Germinal center (tissue), 1 donor: Measurements from ENCODE around the gene NSD1.
"Not testable (repeated sequence)": the region's sequence is repeated elsewhere in the genome, so short reads cannot be mapped to it uniquely, and the experiment has no call there.

Source experiments
- DNase-seq: peaks from one replicate; pipeline ENCODE4 v3.0.0; 2012; ENCODE audit warnings: mixed read lengths, low spot score

Gene NSD1

DNA sequence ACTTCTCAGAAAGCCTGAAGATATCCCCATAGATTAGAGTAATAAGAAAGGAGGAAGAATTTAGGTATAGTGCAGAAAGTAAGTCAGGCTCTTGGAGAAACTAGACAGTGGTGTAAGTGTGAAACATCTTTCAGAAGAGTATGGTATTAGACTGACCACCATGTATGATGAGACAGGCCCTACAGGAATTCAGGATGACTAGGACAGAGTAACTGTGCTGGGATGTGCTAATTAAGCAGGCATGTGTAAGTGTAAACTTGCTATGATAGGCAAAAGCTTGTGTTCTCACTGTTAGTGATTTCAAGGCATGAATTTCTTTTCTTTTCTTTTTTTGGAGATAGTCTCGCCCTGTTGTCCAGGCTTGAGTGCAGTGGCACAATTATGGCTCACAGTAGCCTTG, 99.2 kb downstream of the NSD1 start:
- DNase-seq: no peak

DNA sequence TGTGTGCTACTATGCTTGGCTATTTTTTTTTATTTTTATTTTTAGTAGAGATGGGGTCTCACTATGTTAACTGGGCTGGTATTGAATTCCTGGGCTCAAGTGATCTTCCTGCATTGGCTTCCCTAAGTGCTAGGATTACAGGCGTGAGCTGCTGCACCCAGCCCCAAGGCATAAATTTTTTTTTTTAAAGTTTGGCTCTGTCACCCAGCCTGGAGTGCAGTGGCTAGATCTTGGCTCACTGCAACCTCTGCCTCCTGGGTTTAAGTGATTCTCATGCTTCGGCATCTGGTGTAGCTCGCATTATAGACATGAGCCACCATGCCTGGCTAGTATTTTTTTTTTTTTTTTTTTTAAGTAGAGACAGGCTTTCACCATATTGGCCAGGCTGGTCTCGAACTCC, 99.6 kb downstream of the NSD1 start:
- no peak for DNase-seq

DNA sequence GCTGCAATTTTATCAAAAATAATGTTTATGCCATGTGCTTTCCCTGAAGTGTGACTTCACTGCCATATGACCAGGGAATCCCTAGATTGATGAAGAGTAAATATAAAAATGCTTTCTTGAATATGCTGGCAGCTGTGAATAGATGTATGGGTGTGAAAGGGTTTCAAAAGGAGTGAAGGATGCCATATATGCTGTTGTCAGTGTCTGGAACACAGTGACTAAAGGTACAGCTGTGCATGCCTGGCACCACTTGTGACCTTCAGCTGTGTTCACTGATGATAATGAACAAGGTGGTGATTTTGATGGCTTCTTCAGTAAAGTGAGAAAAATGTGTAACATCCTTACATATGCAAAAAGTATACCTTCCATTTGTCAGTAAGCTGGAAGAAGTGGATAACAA, 100.2 kb downstream of the NSD1 start:
- DNase-seq: no peak

DNA sequence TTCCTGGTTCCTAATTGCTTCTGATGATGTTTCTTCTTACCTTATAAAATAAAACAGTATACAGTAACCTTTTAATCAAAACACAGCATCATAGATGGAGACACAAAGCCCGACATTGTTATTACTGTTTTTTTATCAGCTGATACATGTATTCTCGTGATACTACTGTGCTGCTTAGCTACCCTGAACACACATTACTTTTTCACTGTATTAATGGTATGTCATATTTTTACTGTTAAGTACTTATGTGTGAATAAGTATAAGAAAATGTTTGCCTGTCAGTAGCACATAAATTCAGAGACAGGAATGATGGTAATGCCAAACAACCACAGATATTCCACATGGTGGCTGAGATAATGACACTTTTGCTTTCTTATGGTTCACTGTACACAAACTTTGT, 101.3 kb downstream of the NSD1 start:
- no peak for DNase-seq

DNA sequence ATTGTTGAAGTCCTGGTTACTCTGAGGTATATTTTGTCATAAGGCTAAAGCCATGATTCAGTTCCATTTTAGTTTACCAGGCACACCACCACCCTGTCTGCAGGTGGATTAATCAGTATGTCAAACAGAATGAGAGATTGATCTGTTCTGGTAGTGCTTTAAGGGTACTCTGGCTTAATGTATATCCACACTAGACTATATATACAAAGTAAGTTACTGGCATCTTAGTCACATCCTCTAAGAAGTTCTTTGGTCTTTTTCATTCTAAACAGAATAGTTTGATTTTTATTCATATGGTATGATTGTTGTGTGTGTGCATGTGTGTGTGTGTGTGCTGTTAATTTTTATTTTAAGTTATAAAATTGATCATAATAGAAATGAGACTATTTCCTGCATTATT, 108.2 kb downstream of the NSD1 start:
- DNase-seq: no peak

DNA sequence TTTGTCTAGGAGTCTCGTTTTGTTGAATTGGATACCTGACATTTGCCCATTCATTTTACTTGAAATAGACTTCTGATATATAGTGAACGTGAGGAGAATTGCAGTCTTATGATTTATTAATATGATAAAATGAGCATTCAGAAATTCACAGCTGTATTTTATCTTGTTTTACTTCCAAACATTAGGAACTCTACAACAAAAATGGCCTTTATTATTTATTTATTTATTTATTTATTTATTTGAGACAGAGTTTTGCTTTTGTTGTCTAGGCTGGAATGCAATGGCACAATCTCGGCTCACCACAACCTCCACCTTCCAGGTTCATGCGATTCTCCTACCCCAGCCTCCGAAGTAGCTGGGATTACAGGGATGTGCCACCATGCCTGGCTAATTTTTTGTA, 108.7 kb downstream of the NSD1 start:
- DNase-seq: no peak

DNA sequence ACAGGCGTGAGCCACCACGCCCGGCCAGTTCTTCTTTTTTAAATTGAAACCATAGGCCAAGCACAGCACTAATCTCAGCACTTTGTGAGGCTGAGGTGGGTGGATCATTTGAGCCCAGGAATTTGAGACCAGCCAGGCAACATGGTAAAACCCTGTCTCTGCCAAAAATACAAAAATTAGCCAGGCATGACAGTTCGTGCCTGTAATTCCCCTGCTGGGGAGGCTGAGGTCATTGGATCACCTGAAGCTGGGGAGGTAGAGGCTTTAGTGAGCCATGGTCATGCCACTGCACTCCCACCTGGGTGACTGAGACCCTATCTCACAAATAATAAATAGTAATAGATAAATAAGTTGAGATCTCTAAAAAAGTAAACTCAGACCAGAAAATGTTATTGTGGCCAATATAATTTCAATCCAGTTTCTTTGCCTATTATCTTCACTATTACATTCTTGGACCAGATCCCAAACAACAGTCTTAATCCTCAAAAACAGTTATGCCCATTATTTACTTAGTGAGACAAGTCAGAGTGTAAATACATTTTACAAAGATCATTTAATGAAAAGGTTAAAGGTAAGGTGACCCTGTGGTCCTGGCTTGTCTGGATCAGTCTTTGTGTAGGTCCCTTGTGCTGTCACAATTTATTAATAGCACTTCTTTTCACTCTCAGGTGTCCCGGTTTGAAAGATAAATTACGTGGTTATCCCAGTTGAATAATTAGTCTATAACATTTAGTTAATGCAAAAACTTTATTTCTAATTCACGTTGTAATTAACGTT, 116.4 kb downstream of the NSD1 start:
- no peak for DNase-seq

DNA sequence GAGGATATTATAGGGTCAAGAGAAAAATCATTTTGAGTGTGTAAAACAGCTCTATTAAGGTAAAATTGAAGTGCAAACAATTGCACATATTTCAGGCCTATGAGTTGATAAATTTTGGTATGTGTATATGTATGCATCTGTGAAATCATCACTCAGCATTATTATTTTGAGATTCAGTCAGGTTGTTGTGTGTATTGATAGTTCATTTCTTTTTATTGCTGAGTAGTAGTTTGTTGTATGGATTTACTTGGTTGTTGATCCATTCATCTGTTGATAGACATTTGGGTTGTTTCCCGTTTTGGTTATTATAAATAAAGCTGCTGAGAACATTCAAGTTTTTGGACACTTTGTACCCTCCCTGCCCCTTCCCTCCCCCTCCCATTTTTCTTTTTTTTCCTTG, 119.7 kb downstream of the NSD1 start:
- no peak for DNase-seq

DNA sequence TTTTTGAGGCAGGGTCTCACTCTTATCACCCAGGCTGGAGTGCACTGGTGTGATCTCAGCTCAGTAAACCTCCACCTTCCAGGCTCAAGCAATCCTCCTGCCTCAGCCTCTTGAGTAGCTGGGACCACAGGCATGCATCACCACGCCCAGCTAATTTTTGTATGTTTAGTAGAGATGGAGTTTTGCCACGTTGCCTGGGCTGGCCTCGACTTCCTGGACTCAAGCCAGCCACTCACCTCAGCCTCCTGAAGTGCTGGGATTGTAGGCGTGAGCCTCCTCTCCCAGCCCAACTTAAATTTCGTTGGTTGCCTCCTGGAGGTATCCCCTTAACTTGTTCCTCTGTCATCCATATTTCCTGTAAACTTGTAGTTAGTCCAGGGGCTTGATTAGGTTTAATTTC, 122.7 kb downstream of the NSD1 start:
- no peak for DNase-seq

DNA sequence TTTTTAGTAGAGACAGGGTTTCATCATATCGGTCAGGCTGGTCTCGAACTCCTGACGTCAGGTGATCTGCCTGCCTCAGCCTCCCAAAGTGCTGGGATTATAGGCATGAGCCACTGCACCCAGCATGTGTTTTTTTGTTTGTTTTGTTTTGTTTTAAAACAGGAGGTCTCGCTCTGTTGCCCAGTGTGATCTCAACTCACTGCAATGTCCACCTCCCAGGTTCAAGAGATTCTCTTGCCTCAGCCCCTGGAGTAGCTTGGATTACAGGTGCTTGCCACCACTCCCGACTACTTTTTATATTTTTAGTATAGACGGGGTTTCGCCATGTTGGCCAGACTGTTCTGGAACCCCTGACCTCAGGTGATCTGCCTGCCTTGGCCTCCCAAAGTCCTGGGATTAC, 125.1 kb downstream of the NSD1 start:
- not testable (repeated sequence) for DNase-seq

DNA sequence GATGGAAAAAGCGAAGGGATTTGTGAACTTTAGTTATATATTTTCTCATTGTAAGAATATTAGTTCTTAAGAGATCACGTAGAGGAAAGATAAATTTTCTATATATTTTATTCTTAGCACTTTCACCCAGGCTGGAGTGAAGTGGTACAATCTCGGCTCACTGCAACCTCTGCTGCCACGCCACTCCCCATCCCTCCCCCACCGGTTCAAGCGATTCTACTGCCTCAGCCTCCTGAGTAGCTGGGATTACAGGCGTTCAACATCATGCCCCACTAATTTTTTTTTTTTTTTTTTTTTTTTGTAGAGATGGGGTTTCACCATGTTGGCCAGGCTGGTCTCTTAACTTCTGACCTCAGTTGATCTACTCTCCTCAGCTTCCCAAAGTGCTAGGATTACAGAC, 127.4 kb downstream of the NSD1 start:
- no peak for DNase-seq

DNA sequence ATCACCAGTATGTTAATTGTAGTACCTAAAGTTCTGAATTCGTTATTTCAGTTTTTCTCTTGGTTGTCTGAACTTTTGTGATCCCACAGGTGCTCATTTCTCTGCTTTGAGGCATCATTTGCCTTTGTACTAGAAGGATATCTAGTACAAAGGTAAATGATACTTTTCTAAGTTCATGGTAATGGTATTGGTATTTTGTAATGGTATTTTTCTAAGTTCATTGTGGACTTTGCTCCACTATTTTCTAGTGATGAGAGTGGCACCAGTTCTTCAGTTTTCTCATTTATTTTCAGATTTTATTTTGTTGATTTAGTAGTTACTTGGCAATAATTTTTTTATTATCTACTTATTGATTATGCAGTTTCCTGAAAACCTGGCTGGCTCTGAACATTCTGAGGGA, 127.9 kb downstream of the NSD1 start:
- DNase-seq: no peak

DNA sequence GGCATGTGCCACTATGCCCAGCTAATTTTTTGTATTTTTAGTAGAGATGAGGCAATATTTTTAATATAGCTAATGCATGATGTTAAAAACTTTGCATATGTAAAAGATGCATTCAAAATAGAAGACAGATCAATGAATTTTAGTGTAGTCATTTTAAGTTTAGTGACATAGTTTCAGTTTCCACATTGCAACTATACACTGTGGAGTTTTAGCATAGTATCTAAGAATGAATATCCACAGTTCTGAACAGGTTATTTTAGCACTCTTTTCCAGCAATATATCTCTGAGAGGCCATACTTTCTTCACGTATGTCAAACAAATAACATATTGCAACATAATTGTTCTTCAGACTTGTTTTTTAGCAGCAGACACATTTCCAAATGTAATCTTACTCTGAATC, 130.6 kb downstream of the NSD1 start:
- no peak for DNase-seq

DNA sequence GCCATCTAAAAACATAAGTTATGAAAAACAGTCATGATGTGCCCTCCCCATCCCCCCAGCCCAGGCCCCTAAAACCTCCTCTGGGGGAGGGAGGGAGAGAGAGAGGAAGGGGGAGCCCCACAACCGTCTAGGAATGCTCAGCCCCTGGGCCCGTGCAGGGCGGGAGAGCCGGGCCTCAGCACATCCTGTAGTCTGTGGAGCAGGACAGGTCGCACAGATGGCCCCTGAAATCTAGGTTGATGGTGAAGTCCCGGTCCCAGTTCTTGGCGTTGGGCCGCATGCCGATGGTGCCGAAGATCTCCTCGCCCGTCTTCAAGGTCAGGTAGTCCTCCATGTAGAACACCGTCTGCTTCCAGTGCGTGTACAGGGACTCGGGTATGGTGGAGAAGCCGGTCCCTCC, 131.8 kb downstream of the NSD1 start:
- DNase-seq: no peak

DNA sequence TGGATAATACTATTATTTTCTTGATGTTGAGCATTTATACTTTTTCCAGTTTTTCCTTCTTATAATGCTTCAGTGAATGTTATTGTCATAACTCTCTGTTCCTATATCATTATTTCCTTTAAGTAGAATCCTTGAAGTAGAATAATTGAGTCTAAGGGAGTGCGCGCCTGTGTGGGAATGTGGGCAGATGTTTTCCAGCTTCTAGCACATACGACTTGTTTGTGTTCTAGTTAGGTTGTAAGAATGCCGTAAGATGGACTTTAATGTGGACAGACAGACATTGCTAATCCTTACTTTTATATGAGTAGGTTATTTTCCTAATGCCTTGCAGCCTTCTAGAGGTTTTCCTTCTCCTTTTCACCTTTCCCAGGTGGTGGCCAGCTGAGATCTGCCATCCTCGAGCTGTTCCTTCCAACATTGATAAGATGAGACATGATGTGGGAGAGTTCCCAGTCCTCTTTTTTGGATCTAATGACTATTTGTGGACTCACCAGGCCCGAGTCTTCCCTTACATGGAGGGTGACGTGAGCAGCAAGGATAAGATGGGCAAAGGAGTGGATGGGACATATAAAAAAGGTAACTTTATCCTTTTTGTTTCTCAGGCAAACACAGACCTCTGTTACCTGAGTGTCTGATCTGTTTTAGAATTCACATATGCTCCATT, 135.8 kb downstream of the NSD1 start:
- DNase-seq: no peak

DNA sequence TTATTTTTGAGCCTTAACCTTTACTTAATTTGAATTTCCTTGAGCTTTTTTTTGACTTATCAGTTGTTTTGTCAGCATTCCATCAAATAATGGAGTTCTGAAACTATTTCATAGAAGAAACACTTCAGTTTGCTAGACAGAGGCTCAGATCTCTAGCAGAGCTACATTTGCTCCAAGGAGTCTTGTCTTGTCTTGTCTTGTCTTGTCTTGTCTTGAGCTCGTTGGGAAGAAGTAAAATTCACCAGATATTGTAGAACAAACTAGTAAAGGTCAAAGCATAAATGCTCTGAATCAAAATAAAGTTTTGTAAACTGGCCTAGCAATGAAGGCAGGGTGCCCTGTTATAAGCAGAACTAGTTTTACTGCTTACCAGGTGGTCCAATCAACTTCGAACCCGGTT, 136.4 kb downstream of the NSD1 start:
- no peak for DNase-seq

DNA sequence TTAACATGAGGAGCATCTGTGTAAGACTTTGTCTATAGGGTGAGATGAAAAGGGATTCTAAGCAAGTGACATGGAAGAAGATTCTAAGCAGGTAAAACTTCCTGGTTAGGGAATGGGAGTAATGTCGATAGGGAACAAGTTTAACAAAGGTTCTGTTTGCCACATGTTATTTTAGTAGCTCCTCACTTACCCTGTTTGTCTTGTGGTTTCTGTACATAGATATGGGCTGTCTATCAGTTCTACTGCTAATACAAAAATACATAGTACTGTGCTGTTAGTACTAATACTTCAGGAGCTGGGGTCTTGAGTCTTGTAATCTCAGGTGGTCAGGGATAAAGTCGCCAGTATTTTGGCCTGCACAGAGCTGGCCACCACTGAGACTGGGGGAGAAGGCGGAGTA, 137.1 kb downstream of the NSD1 start:
- no peak for DNase-seq

DNA sequence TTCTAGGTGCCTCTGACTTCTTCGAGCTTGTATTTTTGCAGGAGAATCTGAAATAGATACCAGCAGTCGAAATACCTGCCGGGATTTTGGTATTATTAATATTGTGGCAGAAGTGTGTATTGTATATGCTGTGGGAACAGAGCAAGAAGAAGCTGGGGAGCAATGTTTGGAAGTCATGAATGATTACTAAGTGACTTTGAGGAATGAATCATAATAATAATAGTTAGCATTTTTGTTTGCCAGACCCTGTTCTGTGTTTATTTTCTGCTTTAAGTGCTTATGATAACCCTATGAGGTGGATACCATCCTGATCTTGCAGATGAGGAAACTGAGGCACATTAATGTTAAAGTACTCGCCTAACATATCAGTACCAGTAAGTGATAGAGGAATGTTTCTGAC, 137.5 kb downstream of the NSD1 start:
- DNase-seq: no peak

DNA sequence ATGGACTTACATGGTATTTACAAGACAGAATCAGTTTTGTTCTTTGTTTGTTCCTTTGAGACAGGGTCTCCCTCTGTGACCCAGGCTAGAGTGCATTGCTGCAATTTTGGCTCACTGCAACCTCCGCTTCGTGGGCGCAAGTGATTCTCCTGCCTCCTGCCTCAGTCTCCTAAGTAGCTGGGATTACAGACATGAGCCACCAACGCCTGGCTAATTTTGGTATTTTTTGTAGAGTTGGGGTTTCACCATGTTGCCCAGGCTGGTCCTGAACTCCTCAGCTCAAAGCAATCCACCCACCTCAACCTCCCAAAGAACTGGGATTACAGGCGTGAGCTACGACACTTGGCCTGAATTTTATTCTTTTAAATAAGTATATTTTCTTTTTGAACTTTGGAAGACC, 142.3 kb downstream of the NSD1 start:
- no peak for DNase-seq

DNA sequence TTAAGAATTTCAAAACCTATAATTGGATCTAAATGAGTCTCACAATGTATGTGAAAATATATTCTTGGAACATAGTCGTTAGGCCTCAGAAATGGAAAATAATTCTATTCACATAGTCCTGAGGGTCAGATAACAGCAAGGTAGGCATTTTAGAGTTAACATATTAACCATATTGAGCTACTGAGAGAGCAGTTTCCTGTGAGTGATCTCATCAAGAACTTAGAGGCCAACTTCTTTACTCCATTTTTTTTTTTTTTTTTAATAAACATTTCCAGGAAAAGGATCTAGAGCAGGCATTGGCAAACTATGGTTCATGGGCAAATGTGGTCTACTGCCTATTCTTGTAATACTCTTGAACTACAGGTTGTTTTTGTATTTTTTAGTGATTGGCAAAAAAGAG, 143.3 kb downstream of the NSD1 start:
- DNase-seq: no peak

DNA sequence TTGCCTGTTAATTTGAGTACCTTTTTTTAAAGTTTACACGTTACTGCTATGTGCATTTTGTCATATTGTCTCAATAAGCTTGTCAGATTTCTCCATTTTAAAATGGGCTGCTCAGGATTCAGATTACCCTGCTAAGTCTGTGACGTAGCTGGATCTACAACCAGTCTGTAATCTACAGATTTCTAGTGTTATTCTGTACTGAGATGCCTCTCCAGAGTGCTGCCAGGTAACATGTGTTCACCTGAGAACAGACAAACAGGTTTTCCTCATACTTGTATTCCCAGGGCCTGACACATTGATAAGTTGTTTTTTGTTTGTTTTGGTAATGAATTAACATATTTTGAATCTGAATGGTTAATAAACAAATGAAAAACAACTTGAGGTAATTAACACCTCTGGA, 154.6 kb downstream of the NSD1 start:
- DNase-seq: no peak

DNA sequence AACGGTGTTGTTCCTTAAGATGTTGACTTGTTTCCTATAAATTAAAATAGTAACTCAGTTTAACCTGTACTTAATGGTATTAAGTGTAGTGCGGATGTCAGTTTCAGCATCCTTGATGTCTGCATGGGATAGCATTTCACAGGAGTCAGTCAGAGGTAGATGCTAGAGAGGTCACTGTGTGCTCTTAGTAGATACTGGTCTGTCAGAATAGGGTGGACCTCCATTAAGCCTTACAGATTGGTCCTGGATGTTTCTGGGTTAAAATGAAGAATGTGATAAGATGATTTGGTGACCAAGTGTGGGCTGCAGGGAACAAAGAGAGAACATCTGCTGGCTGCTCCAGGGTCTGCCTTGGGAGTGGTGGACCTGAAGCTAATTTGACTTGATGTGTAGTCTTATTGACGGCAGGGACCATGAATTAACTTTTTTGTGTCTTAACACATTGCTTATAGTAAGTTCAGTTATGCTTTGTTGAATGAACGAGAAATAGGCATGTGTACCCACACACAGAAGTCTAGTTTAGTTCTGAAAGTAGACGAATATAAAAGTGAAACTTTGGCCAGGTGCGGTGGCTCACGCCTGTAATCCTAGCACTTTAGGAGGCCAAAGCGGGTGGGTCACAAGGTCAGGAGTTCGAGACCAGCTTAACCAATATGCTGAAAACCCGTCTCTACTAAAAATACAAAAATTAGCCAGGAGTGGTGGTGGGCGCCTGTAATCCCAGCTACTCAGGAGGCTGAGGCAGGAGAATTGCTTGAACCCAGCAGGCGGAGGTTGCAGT, 157.4 kb downstream of the NSD1 start:
- DNase-seq: no peak

DNA sequence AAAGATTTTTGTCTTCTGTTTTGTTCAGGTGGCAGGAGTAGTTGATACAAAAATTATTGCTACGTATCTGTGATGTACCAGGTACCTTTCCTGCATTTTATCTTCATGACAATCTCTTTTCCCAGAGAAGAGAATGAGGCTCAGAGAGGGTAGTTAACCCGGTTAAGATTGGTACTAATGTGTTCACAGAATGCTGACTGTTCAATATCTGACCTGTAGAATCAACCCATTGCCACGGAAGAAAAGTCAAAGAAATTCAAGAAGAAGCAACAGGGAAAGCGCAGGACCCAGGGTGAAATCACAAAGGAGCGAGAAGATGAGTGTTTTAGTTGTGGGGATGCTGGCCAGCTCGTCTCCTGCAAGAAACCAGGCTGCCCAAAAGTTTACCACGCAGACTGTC, 158.2 kb downstream of the NSD1 start:
- DNase-seq: no peak
